Caki2 (cell line): ENCODE results near the gene MRPS14. TPM values are rescaled to one million over a fixed set of nuclear protein-coding genes. Genes with fewer than 3 reads are reported as not detected.
A peak's percentile ranks its signal among the peaks of the same experiment; 100 is the strongest.
"Not testable (repeated sequence)": the region's sequence is repeated elsewhere in the genome, so short reads cannot be mapped to it uniquely, and the experiment has no call there.

Source experiments
- DNase-seq: peaks from one replicate; pipeline ENCODE4 v3.0.0-alpha.2; 2015; ENCODE audit warnings: low read depth
- in situ Hi-C: cut with HindIII; loops from 2 replicates; pipeline ENCODE4 v1.10.0; 2016; ENCODE audit warnings: low sequenced_read_pairs, low pct_unique_long_range_greater_than_20kb, mixed read lengths
- total RNA-seq: library from RNA; depleted of rRNA; stranded (reverse); fragments of >200 nt; shearing (Covaris generic); gene quantifications from 2 replicates; pipeline ENCODE4 v1.2.3, GENCODE V29; 2014; ENCODE audit warnings: low replicate concordance

The MRPS14 gene
- total RNA-seq, 1 experiment from 2014 or later: 17.6 TPM

DNA sequence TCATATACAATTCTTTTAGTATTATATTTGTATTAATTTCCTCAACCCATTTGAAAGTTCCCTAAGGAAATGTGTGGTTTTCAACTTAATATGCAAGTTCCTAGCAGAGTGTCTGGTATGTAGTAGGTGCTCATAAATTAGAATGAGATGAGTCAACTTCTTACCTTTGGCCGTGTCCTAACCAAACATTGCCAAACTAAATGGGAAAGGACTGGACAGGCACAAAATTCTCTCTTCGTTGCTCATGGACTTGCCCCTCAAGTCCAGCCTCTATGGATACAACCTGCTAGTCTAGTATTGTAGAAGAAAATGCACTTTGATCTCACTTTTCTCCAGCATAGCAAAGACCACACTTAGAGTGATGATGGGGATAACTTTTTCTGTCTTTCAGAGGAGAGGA lies 11.6 kb upstream of the MRPS14 start:
- no peak for DNase-seq
- in situ Hi-C loops: no loop called here

DNA sequence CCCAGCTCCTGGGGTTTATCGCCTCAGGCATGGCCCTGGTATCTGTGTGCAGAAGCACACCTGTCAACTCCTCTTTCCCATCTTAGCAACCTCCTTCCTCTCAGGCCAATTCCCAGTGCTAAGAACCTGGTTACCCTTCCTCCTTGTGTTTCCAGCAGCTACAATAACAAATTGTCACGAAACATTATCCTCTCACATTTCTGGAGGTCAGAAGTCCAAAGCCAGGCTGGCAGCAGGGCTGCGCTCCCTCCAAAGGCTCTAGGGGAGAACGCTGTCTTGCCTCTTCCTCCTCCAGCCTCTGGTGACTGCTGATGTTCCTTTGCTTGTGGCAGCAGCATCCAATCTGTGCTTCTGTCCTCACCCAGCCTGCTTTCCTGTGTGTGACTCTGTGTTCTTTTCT lies 10.7 kb upstream of the MRPS14 start:
- in situ Hi-C loops: no loop called here
- no peak for DNase-seq

DNA sequence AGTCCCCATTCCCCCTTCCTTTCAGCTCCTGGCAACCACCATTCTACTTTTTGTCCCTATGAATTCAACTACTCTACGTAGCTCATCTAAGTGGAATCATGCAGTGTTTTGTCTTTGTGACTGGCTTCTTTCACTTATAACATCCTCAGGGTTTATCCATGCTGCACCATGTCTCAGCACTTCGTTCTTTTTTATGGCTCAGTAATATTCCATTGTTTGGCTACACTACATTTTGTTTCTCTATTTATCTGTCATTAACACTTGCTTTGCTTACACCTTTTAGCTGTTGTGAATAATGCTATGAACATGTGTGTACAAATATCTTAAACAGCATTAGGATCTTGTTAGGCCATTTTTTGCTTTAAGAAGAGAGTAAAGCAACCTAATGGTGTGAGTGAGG lies 1.5 kb upstream of the MRPS14 start:
- in situ Hi-C loops: no loop called here
- DNase-seq: no peak

- not testable (repeated sequence) for DNase-seq
These were observed 657 bp upstream of the MRPS14 start for GRCh38 chr1:175023922-175024242.

GRCh38 chr1:175019524-175019923 lies 3.7 kb downstream of the MRPS14 start:
- in situ Hi-C loops: no loop called here
- DNase-seq: no peak

More at GRCh38 chr1:175023922-175024242, 657 bp upstream of the MRPS14 start:
- in situ Hi-C loops: not testable (repeated sequence)

DNA sequence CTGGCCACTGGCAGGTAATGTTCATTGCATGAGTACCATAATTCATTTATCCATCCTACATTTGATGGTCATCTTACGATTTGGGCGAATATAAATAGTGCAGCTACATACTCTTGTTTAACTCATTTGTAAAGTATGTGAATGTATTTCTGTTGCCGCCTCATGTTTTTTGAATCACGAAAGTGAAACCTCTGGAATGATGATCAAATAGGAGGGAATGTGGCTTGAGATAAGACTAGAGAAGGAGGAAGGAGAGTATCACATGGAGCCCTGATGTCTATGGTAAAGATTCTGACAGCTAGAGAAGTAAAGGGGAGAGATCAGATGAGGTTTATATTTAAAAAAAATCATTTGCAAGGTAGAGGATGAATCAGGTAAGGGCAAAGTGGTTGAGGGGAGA lies 8.0 kb downstream of the MRPS14 start:
- in situ Hi-C loops: no loop called here
- DNase-seq: no peak

DNA sequence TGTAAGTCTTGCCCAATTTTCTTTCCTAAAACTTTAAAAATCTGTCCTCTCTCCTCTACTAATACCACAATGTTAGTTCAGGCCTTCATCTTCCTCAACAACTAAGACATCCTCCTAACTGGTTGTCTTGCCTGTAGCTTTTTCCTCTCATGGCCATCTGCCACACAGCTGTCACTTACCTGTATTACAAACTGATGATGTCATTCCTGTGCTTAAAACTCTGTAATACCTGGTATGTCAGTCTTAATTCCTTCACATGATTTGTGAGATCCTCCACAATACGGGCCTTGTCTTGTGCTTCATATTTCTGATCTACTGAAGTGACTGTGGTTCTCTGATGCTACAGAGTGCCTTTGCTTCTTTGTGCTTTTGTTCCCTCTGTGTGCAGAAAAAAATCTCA lies 9.8 kb downstream of the MRPS14 start:
- no peak for DNase-seq
- in situ Hi-C loops: no loop called here

- DNase-seq: no peak
- in situ Hi-C loops: no loop called here
These were observed 13.7 kb downstream of the MRPS14 start for GRCh38 chr1:175009532-175009931.

GRCh38 chr1:175005085-175005783 lies 18.0 kb downstream of the MRPS14 start:
- in situ Hi-C loops: no loop called here
- no peak for DNase-seq

- in situ Hi-C loops: loop anchor here (5.0 kb wide), 1 partner anchor 216 kb away; no protein-coding TSS in a partner anchor
- DNase-seq: no peak
These were observed 19.7 kb downstream of the MRPS14 start for GRCh38 chr1:175003521-175003920.

- no peak for DNase-seq
- in situ Hi-C loops: loop anchor here (5.0 kb wide), 1 partner anchor 216 kb away; no protein-coding TSS in a partner anchor
These were observed 20.2 kb downstream of the MRPS14 start for GRCh38 chr1:175002910-175003517.

GRCh38 chr1:175000697-175001187 lies 22.5 kb downstream of the MRPS14 start:
- DNase-seq: no peak
- in situ Hi-C loops: loop anchor here (5.0 kb wide), 1 partner anchor 213 kb away; no protein-coding TSS in a partner anchor

GRCh38 chr1:174999936-175000696 lies 23.1 kb downstream of the MRPS14 start, which contains the start of gene CACYBP:
Gene CACYBP, plus strand, starts transcription at chr1:174999947. Its CDS starts 234 bp downstream, at chr1:175000181.
- DNase-seq: no peak
- in situ Hi-C loops: loop anchor here (5.0 kb wide), 1 partner anchor 213 kb away; no protein-coding TSS in a partner anchor

DNA sequence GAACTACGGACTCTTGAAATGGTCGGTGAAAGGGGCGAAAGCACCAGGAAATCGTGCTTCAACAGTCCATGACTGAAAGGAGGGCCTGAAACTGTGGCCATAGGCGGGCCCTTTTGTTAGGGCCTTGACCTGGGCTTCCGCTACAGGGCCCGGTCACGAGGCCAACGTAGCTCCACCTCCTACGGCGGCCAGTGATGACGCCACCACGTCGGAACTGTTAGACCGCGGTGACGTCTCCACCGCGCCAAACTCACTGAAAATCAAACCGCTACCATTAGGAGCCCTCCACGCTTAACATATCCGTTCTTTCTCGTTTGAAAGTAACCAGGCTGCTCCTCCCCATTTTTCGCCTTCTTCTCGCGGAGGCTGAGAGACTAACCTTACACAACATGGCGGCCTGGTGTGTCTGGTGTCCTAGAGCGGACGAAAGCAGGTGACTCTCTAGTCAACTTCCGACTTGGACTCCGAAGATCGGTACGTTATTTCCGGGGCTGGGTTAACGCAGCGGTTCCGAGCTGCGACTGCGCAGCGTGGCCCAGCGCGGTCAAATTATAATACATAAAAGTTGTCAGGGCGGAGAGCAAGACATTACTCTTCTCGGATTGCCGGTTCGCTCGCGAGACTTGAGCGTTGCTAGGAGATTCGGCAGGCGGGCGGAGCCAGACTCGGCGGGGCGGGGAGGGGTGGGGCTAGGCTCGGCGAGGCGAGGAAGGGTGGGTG lies 23.8 kb downstream of the MRPS14 start:
- in situ Hi-C loops: no loop called here

DNA sequence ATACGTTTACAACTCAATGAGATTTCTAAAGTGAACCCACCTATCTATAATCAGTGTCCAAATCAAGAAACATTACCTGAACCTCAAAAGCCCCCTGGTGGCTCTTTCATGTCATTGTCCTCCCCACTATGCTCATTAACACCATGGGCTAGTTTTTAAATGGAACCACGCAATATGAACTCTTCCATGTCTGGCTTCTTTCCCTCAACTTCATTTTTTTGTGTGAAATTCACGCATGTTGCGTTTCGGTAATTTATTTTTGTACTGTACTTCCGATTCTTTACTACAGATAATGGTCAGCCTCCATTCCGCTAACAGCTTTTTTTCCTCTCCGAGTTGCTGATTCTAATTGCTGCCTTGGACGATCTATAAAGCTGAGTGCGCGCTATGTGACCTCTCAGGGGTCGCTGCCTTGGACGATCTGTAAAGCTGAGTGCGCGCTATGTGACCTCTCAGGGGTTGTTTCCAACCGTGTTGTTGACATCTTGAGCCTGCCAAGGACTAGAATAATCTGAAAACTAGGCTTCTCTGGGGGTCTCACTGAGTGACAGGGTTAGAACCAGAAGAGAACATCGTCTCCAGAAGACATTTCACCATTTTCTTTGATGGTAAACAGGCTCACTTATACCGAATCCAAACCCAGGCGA lies 24.5 kb downstream of the MRPS14 start:
- in situ Hi-C loops: no loop called here
- DNase-seq: peak; percentile 69

More for the DNA sequence above, 23.8 kb downstream of the MRPS14 start:
- DNase-seq: peak; percentile 99

DNA sequence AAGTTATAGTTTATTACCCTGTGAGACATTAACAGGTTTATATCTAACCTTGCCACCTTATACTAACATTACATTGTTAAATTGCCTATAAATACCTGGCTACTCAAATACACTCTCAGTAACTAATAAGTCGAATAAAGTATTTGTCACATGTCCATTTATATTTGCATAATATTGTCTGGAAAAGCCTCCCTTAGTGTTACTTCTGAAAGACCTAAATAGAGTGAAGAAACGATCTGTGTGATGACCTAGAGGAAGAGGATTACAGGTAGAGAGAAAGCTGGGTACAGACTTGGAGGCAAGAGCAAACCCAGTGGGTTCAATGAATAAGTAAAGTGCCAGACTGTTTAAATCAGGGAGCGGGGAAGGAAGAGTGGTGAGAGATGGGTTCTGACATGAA lies 26.2 kb downstream of the MRPS14 start:
- in situ Hi-C loops: no loop called here
- DNase-seq: no peak

- peak; percentile 36 for DNase-seq
- in situ Hi-C loops: no loop called here
These were observed 26.7 kb downstream of the MRPS14 start for GRCh38 chr1:174996476-174996875.

DNA sequence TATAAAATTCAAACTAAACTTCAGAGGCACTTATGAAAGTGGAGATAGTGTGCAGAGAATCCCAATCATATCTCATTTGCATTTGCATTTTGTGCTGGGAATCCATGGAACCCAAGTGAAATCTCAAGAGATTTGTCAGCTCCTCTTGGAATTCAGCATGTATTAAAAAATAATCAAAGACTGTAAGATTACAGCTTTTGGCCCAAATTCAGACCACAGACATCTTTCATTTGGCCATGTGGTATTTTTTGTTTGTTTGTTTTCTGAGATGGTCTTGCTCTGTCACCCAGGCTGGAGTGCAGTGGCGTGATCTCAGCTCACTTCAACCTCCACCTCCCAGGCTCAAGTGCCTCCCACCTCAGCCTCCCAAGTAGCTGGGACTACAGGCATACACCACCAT lies 27.3 kb downstream of the MRPS14 start:
- DNase-seq: peak; percentile 35
- in situ Hi-C loops: no loop called here
